Upper lobe of left lung (tissue), 6 donors: ENCODE measurements around the gene PAGE1. TPM values are rescaled to one million over a fixed set of nuclear protein-coding genes. Genes with fewer than 3 reads are reported as not detected.

Experiments used
- total RNA-seq, 6 donors: library from RNA; depleted of rRNA in 4 of 6; stranded (reverse); fragments of >200 nt in 4 of 6; gene quantifications; one replicate each; pipeline versions ENCODE4 v1.1.0 to v1.2.1, GENCODE V29; 2016 to 2021
- donor health status: DM: no; HTN: no; CAD: no; lungs with moderate emphysema.
- donor health status: DM: no; HTN: yes; CAD: no; lungs with severe emphysema.

The PAGE1 gene
- total RNA-seq, 6 donors from 2014 or later, result not detected

Other genes starting within 250 kb of the PAGE1 start
- not detected for gene GAGE12C, start 163.8 kb downstream of the PAGE1 start, total RNA-seq
- gene GAGE12D, start 154.3 kb downstream of the PAGE1 start, total RNA-seq, result not detected
- not detected for gene GAGE12E, start 144.7 kb downstream of the PAGE1 start, total RNA-seq
- gene GAGE12F, start 135.1 kb downstream of the PAGE1 start, total RNA-seq, result not detected
- gene GAGE12G, start 125.6 kb downstream of the PAGE1 start, total RNA-seq, result not detected
- not detected for gene GAGE12H, start 116.0 kb downstream of the PAGE1 start, total RNA-seq
- 1 to 10 TPM in 1 of 6 donors, under 1 TPM in 1, not detected in 4; 0.71 to 1.2 TPM for gene GAGE2A, start 106.5 kb downstream of the PAGE1 start, total RNA-seq
- gene GAGE1, start 97.0 kb downstream of the PAGE1 start, total RNA-seq, result under 1 TPM in 2 of 6 donors, not detected in 4; 0.44 to 0.66 TPM
- not detected for gene PAGE4, start 133.3 kb upstream of the PAGE1 start, total RNA-seq
- gene USP27X, start 183.5 kb upstream of the PAGE1 start, total RNA-seq, result 1 to 10 TPM; 1.0 to 5.9 (median 3.9) TPM
- 10 to 100 TPM in 3 of 6 donors, 1 to 10 TPM in 3; 4.2 to 14.4 (median 10.2) TPM for gene CLCN5, start 226.6 kb upstream of the PAGE1 start, total RNA-seq